SU-DHL-6 (cell line): ENCODE results near the gene ATP8A2.

Source experiments
- CTCF ChIP-seq: fragments of 200-600 bp; sonication (generic); IDR thresholded peaks from one replicate; pipeline ENCODE4 v1.5.1; 2017; ENCODE audit warnings: antibody characterized with exemption, mild to moderate bottlenecking, low read length, moderate library complexity; ENCODE audit not compliant: insufficient read depth, poor library complexity, severe bottlenecking
- EZH2phosphoT487 ChIP-seq: fragments of 200-600 bp; sonication (generic), shearing (Covaris generic); conservative IDR thresholded peaks from 2 replicates; pipeline ENCODE4 v1.6.1; 2018; ENCODE audit warnings: mild to moderate bottlenecking, antibody characterized with exemption, low read length, moderate library complexity, mixed read lengths

DNA sequence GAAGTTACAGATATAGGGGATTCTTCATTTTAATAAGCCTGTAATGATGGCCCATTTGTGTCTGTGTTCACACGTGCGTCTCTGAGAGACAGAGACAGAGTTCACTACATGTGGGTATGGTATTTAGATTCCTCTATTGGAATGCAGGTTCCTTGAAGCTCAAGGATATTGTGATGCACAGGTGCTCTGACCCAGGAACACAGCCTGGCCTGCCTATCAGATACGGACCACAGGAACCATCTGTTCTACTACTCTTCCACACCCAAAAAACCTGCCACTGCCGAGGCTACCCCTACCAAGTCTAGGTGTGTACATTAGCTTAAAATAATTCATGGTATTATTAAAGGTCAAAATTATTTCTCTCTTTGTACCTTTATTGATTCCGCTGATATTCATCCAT lies 289.2 kb downstream of the ATP8A2 start:
- TF ChIP-seq CTCF (no peak), EZH2phosphoT487 (no peak)
